HFFc6 (cell line): ENCODE results near the gene XPO4. TPM values are rescaled to one million over a fixed set of nuclear protein-coding genes. Genes with fewer than 3 reads are reported as not detected.

ENCODE experiments used
- DNase-seq: peaks from one replicate; pipeline ENCODE4 v3.0.0-alpha.2; 2018
- H3K27ac Mint-ChIP-seq: 2 replicates; pipeline ENCODE4 v1.8.0; 2020; ENCODE audit warnings: mild to moderate bottlenecking, mixed read lengths
- H3K27me3 Mint-ChIP-seq: 2 replicates; pipeline ENCODE4 v1.8.0; 2021; ENCODE audit warnings: mild to moderate bottlenecking, moderate library complexity, mixed read lengths; ENCODE audit not compliant: insufficient read depth
- H3K36me3 Mint-ChIP-seq: 2 replicates; pipeline ENCODE4 v1.8.0; 2021; ENCODE audit warnings: low read depth, mixed read lengths
- H3K4me1 Mint-ChIP-seq: 2 replicates; pipeline ENCODE4 v1.8.0; 2020; ENCODE audit warnings: low read depth, mixed read lengths
- H3K4me3 Mint-ChIP-seq: 2 replicates; pipeline ENCODE4 v1.8.0; 2020; ENCODE audit warnings: mild to moderate bottlenecking, moderate library complexity, mixed read lengths
- H3K9me3 Mint-ChIP-seq: 2 replicates; pipeline ENCODE4 v1.8.0; 2020; ENCODE audit warnings: mild to moderate bottlenecking, mixed read lengths
- total RNA-seq, 6 experiments: library from RNA; stranded (reverse); fragmentation: NEBNext Ultra II Directional; extraction: Animal tissue kit (Norgen Biotek cat#: 25700); gene quantifications; 2 replicates in 1 of 6; 3 replicates in 5 of 6; pipeline ENCODE4 v1.2.3, GENCODE V29; 2021
- TF ChIP-seq, protein P1 (sequence below): fragments of 200-600 bp; sonication (generic); IDR thresholded peaks from 2 replicates; pipeline ENCODE4 v1.5.0; 2021; ENCODE audit warnings: antibody characterized with exemption, mild to moderate bottlenecking

The XPO4 gene
- total RNA-seq, 6 experiments from 2014 or later, result 14.2 to 17.6 (median 15.2) TPM

DNA sequence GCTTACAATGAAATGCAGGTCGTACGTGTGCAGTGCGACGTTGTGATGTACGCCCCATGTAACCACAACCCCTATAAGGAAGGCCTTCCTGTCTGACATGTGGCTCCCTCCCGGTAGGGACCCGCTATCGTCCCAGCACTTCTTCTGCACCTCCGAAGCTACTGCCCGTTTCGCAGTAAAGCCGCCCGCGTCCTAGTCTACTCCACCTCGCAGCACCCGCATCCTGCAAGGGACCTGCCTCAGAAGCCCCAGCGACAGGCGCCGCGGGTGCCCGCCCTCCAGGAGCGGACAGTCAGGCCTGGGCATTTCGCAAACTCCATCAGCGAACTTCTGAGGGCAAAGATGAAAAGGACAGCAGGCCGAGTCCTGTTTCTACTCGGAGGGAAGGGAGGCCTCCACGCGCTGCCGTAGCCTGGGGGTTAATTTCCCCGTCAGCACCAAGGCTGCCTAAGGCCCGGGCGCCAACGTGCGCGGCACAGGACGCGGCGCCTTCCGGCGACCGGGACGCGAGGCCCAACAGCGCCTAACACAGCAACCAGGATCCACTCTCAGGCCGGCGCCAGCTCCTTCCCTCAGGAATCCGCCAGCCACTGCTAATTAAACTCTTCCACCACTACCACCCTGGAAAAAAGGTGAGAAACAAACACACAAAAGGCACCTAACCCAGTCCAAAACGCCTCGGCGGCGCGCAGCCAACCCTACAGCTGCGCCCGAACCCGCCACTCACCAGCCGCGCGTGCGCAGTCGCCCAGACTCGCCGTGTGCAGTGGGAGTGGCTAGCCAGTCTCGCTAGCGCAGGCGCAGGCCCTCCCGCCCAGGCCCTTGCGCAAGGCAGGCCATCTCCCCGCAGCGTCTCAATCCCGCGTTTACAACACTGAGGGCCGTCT, 129.1 kb downstream of the XPO4 start, which contains the start of gene EEF1AKMT1:
Gene EEF1AKMT1, minus strand, starts transcription at position 768 of the 887 bp plus-strand sequence. CDS start 16,363 bp downstream, outside the sequence.
- peaks cover 4% of the 10 kb centered on the region for H3K27me3 Mint-ChIP-seq
- peak; percentile 87 for DNase-seq
- H3K4me1 Mint-ChIP-seq, result peaks cover 32% of the 10 kb centered on the region
- H3K27ac Mint-ChIP-seq, result peak within 1 kb of the TSS; percentile 97
- H3K4me3 Mint-ChIP-seq, result peak within 1 kb of the TSS; percentile 93
- peaks cover 28% of the 10 kb centered on the region for H3K36me3 Mint-ChIP-seq
- TF ChIP-seq, protein P1, sequence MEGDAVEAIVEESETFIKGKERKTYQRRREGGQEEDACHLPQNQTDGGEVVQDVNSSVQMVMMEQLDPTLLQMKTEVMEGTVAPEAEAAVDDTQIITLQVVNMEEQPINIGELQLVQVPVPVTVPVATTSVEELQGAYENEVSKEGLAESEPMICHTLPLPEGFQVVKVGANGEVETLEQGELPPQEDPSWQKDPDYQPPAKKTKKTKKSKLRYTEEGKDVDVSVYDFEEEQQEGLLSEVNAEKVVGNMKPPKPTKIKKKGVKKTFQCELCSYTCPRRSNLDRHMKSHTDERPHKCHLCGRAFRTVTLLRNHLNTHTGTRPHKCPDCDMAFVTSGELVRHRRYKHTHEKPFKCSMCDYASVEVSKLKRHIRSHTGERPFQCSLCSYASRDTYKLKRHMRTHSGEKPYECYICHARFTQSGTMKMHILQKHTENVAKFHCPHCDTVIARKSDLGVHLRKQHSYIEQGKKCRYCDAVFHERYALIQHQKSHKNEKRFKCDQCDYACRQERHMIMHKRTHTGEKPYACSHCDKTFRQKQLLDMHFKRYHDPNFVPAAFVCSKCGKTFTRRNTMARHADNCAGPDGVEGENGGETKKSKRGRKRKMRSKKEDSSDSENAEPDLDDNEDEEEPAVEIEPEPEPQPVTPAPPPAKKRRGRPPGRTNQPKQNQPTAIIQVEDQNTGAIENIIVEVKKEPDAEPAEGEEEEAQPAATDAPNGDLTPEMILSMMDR, result no peak
- H3K9me3 Mint-ChIP-seq, result peaks cover 5% of the 10 kb centered on the region; the same call in 1 of the 2 replicates

DNA sequence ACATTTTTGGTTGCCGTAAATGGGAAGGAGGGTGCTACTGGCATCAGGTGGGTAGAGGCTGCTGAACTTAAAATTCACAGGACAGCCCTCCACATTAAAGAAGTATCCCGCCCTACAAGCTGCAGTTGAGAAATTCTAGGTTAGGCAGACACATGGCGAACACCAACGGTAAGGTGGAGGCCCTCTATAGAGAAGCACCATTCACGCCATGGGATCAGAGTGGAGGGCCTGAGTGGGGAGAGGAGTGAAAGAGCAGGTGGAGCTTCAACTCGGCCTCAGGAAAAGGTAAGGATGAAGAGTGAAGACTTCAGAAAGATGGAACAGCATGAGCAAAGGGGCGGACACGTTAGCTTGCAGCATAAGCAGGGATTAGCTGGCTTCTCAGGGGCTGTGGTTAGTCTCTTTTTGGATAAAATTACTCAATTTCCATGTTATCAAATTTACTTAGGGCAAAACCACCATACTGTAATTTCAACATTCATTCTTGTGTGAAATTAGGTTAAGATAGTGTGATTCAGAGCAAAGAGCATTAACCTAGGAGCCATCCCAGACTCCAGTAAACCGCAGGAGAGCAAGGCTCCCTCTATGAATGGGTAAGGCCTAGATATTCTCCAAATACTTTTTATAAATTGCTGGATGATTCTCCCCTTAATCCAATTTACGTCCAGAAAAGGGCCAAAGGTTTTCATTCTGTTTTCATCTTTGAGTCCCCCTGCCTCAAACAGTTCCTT, 130.0 kb downstream of the XPO4 start:
- peaks cover 32% of the 10 kb centered on the region for H3K4me1 Mint-ChIP-seq
- peaks cover 4% of the 10 kb centered on the region for H3K27me3 Mint-ChIP-seq
- H3K4me3 Mint-ChIP-seq, result peak overlapping the region; percentile 93
- peak overlapping the region; percentile 97 for H3K27ac Mint-ChIP-seq
- peaks cover 12% of the 10 kb centered on the region; the same call in 1 of the 2 replicates for H3K9me3 Mint-ChIP-seq
- peaks cover 37% of the 10 kb centered on the region for H3K36me3 Mint-ChIP-seq
- no peak for DNase-seq
- TF ChIP-seq, protein P1, result no peak

DNA sequence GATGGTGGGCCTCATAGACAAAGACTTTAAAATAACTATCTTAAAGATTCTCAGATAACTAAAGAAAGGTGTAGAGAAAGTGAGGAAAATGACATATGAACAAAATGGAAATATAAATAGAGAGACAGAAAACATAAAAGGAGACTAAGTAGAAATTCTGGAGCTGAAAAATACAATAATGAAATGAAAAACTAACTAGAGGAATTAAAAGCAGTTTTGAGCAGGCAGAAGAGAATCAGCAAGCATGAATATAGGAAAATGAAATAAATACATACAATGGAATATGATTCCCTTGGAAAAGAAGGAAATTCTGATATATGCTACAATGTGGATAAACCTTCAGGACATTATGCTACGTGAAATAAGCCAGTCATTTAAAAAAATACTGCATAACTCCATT, 132.7 kb downstream of the XPO4 start:
- Mint-ChIP-seq H3K27me3 (peaks cover 4% of the 10 kb centered on the region), H3K36me3 (peaks cover 41% of the 10 kb centered on the region), H3K9me3 (peaks cover 14% of the 10 kb centered on the region; the same call in 1 of the 2 replicates), H3K4me3 (no peak overlapping the region), H3K4me1 (peaks cover 30% of the 10 kb centered on the region), H3K27ac (no peak overlapping the region)
- TF ChIP-seq, protein P1, result no peak
- DNase-seq, result no peak

DNA sequence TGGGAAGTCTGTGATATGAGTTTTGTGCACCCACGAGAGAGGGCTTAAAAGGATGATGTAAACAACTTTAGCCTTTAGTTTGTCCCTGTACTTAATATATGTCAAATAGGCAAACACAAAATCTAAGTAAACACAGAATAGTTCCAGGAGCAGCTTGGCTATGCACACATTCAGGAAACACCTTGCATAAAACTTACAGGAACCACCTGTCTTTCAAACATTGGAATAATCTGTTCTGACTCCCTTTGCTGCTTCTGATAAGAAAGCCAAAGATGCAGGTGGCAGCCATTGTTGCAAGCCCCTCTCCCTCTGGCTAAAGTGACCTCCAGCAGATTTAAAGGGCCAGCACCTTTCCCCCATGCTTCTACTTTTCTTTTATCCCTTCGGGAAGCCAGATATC, 133.5 kb downstream of the XPO4 start:
- peaks cover 4% of the 10 kb centered on the region for H3K27me3 Mint-ChIP-seq
- no peak overlapping the region for H3K4me3 Mint-ChIP-seq
- no peak overlapping the region for H3K27ac Mint-ChIP-seq
- peaks cover 14% of the 10 kb centered on the region; the same call in 1 of the 2 replicates for H3K9me3 Mint-ChIP-seq
- peaks cover 24% of the 10 kb centered on the region for H3K4me1 Mint-ChIP-seq
- TF ChIP-seq, protein P1, result no peak
- DNase-seq, result no peak
- peaks cover 41% of the 10 kb centered on the region for H3K36me3 Mint-ChIP-seq

DNA sequence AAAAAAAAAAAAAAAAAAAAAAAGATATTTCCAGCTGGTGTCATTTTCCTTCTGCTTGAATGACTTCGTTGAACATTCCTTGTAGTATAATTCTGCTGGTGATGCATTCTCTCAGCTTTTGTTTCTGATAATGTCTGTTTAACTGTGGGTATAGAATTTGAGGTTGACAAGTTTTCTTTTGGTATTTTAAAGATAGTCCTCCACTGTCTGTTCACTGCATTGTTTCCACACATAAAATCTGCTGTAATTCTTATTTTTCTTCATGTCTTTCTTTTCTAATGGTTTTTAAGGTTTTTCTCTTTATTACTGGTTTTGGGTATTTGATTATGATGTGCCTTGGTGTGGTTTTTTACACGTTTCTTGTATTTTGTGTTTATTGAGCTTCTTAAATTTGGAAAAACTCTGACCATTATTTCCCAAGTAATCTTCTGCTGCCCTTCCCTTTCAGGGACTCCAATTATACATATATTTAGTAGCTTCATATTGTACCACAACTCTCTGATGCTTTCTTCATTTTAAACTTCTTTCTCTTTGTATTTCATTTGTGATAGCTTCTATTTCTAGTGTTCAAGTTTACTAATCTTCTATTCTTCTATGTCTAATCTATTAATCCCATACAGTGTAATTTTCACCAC, 135.1 kb downstream of the XPO4 start:
- Mint-ChIP-seq H3K4me3 (no peak overlapping the region), H3K36me3 (peaks cover 41% of the 10 kb centered on the region), H3K9me3 (peaks cover 14% of the 10 kb centered on the region; the same call in 1 of the 2 replicates), H3K27ac (no peak overlapping the region), H3K27me3 (peaks cover under 1% of the 10 kb centered on the region; the same call in 1 of the 2 replicates), H3K4me1 (peaks cover 9% of the 10 kb centered on the region)
- TF ChIP-seq, protein P1, result no peak
- no peak for DNase-seq
